ENCODE results near the gene PLAC1. TPM values are rescaled to one million over a fixed set of nuclear protein-coding genes. Genes with fewer than 3 reads are reported as not detected.

The PLAC1 gene
- total RNA-seq, 1 donor from 2014 or later: not detected

GRCh38 chrX:134634691-134635090 is 23.6 kb downstream of the PLAC1 start:
- H3K27me3 ChIP-seq (ENCODE audit: control insufficient read depth in 3 of 3, insufficient read depth in 3 of 3, low read length in 3 of 3): no peaks in the 10 kb centered on the region
- H3K9ac ChIP-seq (ENCODE audit: low read depth in 1 of 3, low read length in 3 of 3): no peak overlapping the region
- no peak overlapping the region for H3K4me3 ChIP-seq (ENCODE audit: low read length in 3 of 3)
- H3K27ac ChIP-seq (ENCODE audit: low read depth, low read length): no peak overlapping the region
- H3K4me1 ChIP-seq (ENCODE audit: control insufficient read depth in 3 of 3, insufficient read depth in 3 of 3, low read length in 3 of 3): peaks cover 2 to 19% (median 6%) of the 10 kb centered on the region in 3 donors
- H3K9me3 ChIP-seq (ENCODE audit: control insufficient read depth in 3 of 3, low read length in 3 of 3): no peaks in the 10 kb centered on the region
- no peaks in the 10 kb centered on the region for H3K36me3 ChIP-seq (ENCODE audit: control insufficient read depth in 3 of 3, insufficient read depth in 3 of 3, low read length in 3 of 3)

- Histone ChIP-seq H3K27me3 (ENCODE audit: control insufficient read depth in 3 of 3, insufficient read depth in 3 of 3, low read length in 3 of 3) (no peaks in the 10 kb centered on the region), H3K4me1 (ENCODE audit: control insufficient read depth in 3 of 3, insufficient read depth in 3 of 3, low read length in 3 of 3) (peaks cover 2 to 19% (median 6%) of the 10 kb centered on the region in 3 donors), H3K4me3 (ENCODE audit: low read length in 3 of 3) (no peak overlapping the region), H3K9me3 (ENCODE audit: control insufficient read depth in 3 of 3, low read length in 3 of 3) (no peaks in the 10 kb centered on the region), H3K9ac (ENCODE audit: low read depth in 1 of 3, low read length in 3 of 3) (no peak overlapping the region), H3K27ac (ENCODE audit: low read depth, low read length) (no peak overlapping the region), H3K36me3 (ENCODE audit: control insufficient read depth in 3 of 3, insufficient read depth in 3 of 3, low read length in 3 of 3) (no peaks in the 10 kb centered on the region)
Measured at GRCh38 chrX:134633832-134634231, 24.4 kb downstream of the PLAC1 start.

- no peaks in the 10 kb centered on the region for H3K9me3 ChIP-seq (ENCODE audit: control insufficient read depth in 3 of 3, low read length in 3 of 3)
- H3K27ac ChIP-seq (ENCODE audit: low read depth, low read length): no peak overlapping the region
- no peaks in the 10 kb centered on the region for H3K27me3 ChIP-seq (ENCODE audit: control insufficient read depth in 3 of 3, insufficient read depth in 3 of 3, low read length in 3 of 3)
- H3K4me1 ChIP-seq (ENCODE audit: control insufficient read depth in 3 of 3, insufficient read depth in 3 of 3, low read length in 3 of 3): peaks cover 2 to 19% (median 6%) of the 10 kb centered on the region in 3 donors
- no peaks in the 10 kb centered on the region for H3K36me3 ChIP-seq (ENCODE audit: control insufficient read depth in 3 of 3, insufficient read depth in 3 of 3, low read length in 3 of 3)
- H3K9ac ChIP-seq (ENCODE audit: low read depth in 1 of 3, low read length in 3 of 3): no peak overlapping the region
- no peak overlapping the region for H3K4me3 ChIP-seq (ENCODE audit: low read length in 3 of 3)
Measured at GRCh38 chrX:134633394-134633793, 24.9 kb downstream of the PLAC1 start.

- Histone ChIP-seq H3K4me3 (ENCODE audit: low read length in 3 of 3) (no peak overlapping the region), H3K36me3 (ENCODE audit: control insufficient read depth in 3 of 3, insufficient read depth in 3 of 3, low read length in 3 of 3) (no peaks in the 10 kb centered on the region), H3K27ac (ENCODE audit: low read depth, low read length) (no peak overlapping the region), H3K27me3 (ENCODE audit: control insufficient read depth in 3 of 3, insufficient read depth in 3 of 3, low read length in 3 of 3) (no peaks in the 10 kb centered on the region), H3K9me3 (ENCODE audit: control insufficient read depth in 3 of 3, low read length in 3 of 3) (no peaks in the 10 kb centered on the region), H3K9ac (ENCODE audit: low read depth in 1 of 3, low read length in 3 of 3) (no peak overlapping the region), H3K4me1 (ENCODE audit: control insufficient read depth in 3 of 3, insufficient read depth in 3 of 3, low read length in 3 of 3) (peaks cover 2 to 19% (median 6%) of the 10 kb centered on the region in 3 donors)
Measured at GRCh38 chrX:134632355-134632754, 25.9 kb downstream of the PLAC1 start.

- H3K27ac ChIP-seq (ENCODE audit: low read depth, low read length): peak overlapping the region; percentile 47
- no peak overlapping the region for H3K9ac ChIP-seq (ENCODE audit: low read depth in 1 of 3, low read length in 3 of 3)
Measured at GRCh38 chrX:134631426-134632346, 26.6 kb downstream of the PLAC1 start.

GRCh38 chrX:134628663-134629062 is 29.6 kb downstream of the PLAC1 start:
- Histone ChIP-seq H3K9ac (ENCODE audit: low read depth in 1 of 3, low read length in 3 of 3) (no peak overlapping the region), H3K27ac (ENCODE audit: low read depth, low read length) (no peak overlapping the region), H3K36me3 (ENCODE audit: control insufficient read depth in 3 of 3, insufficient read depth in 3 of 3, low read length in 3 of 3) (no peaks in the 10 kb centered on the region), H3K9me3 (ENCODE audit: control insufficient read depth in 3 of 3, low read length in 3 of 3) (no peaks in the 10 kb centered on the region), H3K4me3 (ENCODE audit: low read length in 3 of 3) (no peak overlapping the region), H3K27me3 (ENCODE audit: control insufficient read depth in 3 of 3, insufficient read depth in 3 of 3, low read length in 3 of 3) (no peaks in the 10 kb centered on the region), H3K4me1 (ENCODE audit: control insufficient read depth in 3 of 3, insufficient read depth in 3 of 3, low read length in 3 of 3) (peaks cover 9 to 19% (median 10%) of the 10 kb centered on the region in 3 donors)

More at GRCh38 chrX:134631426-134632346, 26.6 kb downstream of the PLAC1 start:
- Histone ChIP-seq H3K9me3 (ENCODE audit: control insufficient read depth in 3 of 3, low read length in 3 of 3) (no peaks in the 10 kb centered on the region), H3K4me3 (ENCODE audit: low read length in 3 of 3) (peak overlapping the region in 1 of 3 donors; percentile 26), H3K36me3 (ENCODE audit: control insufficient read depth in 3 of 3, insufficient read depth in 3 of 3, low read length in 3 of 3) (no peaks in the 10 kb centered on the region), H3K4me1 (ENCODE audit: control insufficient read depth in 3 of 3, insufficient read depth in 3 of 3, low read length in 3 of 3) (peaks cover 2 to 19% (median 6%) of the 10 kb centered on the region in 3 donors), H3K27me3 (ENCODE audit: control insufficient read depth in 3 of 3, insufficient read depth in 3 of 3, low read length in 3 of 3) (no peaks in the 10 kb centered on the region)

- Histone ChIP-seq H3K9me3 (ENCODE audit: control insufficient read depth in 3 of 3, low read length in 3 of 3) (no peaks in the 10 kb centered on the region), H3K4me3 (ENCODE audit: low read length in 3 of 3) (no peak overlapping the region), H3K4me1 (ENCODE audit: control insufficient read depth in 3 of 3, insufficient read depth in 3 of 3, low read length in 3 of 3) (peaks cover 6 to 17% (median 14%) of the 10 kb centered on the region in 3 donors), H3K36me3 (ENCODE audit: control insufficient read depth in 3 of 3, insufficient read depth in 3 of 3, low read length in 3 of 3) (no peaks in the 10 kb centered on the region), H3K27me3 (ENCODE audit: control insufficient read depth in 3 of 3, insufficient read depth in 3 of 3, low read length in 3 of 3) (no peaks in the 10 kb centered on the region), H3K9ac (ENCODE audit: low read depth in 1 of 3, low read length in 3 of 3) (no peak overlapping the region), H3K27ac (ENCODE audit: low read depth, low read length) (no peak overlapping the region)
Measured at GRCh38 chrX:134626434-134626833, 31.8 kb downstream of the PLAC1 start.

- H3K36me3 ChIP-seq (ENCODE audit: control insufficient read depth in 3 of 3, insufficient read depth in 3 of 3, low read length in 3 of 3): no peaks in the 10 kb centered on the region
- no peak overlapping the region for H3K4me3 ChIP-seq (ENCODE audit: low read length in 3 of 3)
- peaks cover 6 to 9% (median 8%) of the 10 kb centered on the region in 3 donors for H3K4me1 ChIP-seq (ENCODE audit: control insufficient read depth in 3 of 3, insufficient read depth in 3 of 3, low read length in 3 of 3)
- no peaks in the 10 kb centered on the region for H3K27me3 ChIP-seq (ENCODE audit: control insufficient read depth in 3 of 3, insufficient read depth in 3 of 3, low read length in 3 of 3)
- no peak overlapping the region for H3K9ac ChIP-seq (ENCODE audit: low read depth in 1 of 3, low read length in 3 of 3)
- H3K9me3 ChIP-seq (ENCODE audit: control insufficient read depth in 3 of 3, low read length in 3 of 3): no peaks in the 10 kb centered on the region
- H3K27ac ChIP-seq (ENCODE audit: low read depth, low read length): no peak overlapping the region
Measured at GRCh38 chrX:134625315-134625718, 33.0 kb downstream of the PLAC1 start.

- H3K9me3 ChIP-seq (ENCODE audit: control insufficient read depth in 3 of 3, low read length in 3 of 3): no peaks in the 10 kb centered on the region
- H3K9ac ChIP-seq (ENCODE audit: low read depth in 1 of 3, low read length in 3 of 3): no peak overlapping the region
- H3K27me3 ChIP-seq (ENCODE audit: control insufficient read depth in 3 of 3, insufficient read depth in 3 of 3, low read length in 3 of 3): no peaks in the 10 kb centered on the region
- no peak overlapping the region for H3K4me3 ChIP-seq (ENCODE audit: low read length in 3 of 3)
- peaks cover 6 to 9% (median 8%) of the 10 kb centered on the region in 3 donors for H3K4me1 ChIP-seq (ENCODE audit: control insufficient read depth in 3 of 3, insufficient read depth in 3 of 3, low read length in 3 of 3)
- no peaks in the 10 kb centered on the region for H3K36me3 ChIP-seq (ENCODE audit: control insufficient read depth in 3 of 3, insufficient read depth in 3 of 3, low read length in 3 of 3)
- no peak overlapping the region for H3K27ac ChIP-seq (ENCODE audit: low read depth, low read length)
Measured at GRCh38 chrX:134624046-134624430, 34.2 kb downstream of the PLAC1 start.

- Histone ChIP-seq H3K4me3 (ENCODE audit: low read length in 3 of 3) (no peak overlapping the region), H3K9me3 (ENCODE audit: control insufficient read depth in 3 of 3, low read length in 3 of 3) (no peaks in the 10 kb centered on the region), H3K4me1 (ENCODE audit: control insufficient read depth in 3 of 3, insufficient read depth in 3 of 3, low read length in 3 of 3) (peaks cover 6 to 9% (median 8%) of the 10 kb centered on the region in 3 donors), H3K36me3 (ENCODE audit: control insufficient read depth in 3 of 3, insufficient read depth in 3 of 3, low read length in 3 of 3) (no peaks in the 10 kb centered on the region), H3K27ac (ENCODE audit: low read depth, low read length) (no peak overlapping the region), H3K9ac (ENCODE audit: low read depth in 1 of 3, low read length in 3 of 3) (no peak overlapping the region), H3K27me3 (ENCODE audit: control insufficient read depth in 3 of 3, insufficient read depth in 3 of 3, low read length in 3 of 3) (no peaks in the 10 kb centered on the region)
Measured at GRCh38 chrX:134623293-134624045, 34.8 kb downstream of the PLAC1 start.

Data from skeletal muscle tissue (tissue), 4 donors.